Lung (tissue), 12 donors: ENCODE measurements around the gene TEAD1. TPM values are rescaled to one million over a fixed set of nuclear protein-coding genes. Genes with fewer than 3 reads are reported as not detected.

Experiments
- ATAC-seq: fragments of 200-7000 bp; cut with Tn5 transposase; one replicate; pipeline ENCODE4 v1.9.1; 2020; ENCODE audit warnings: moderate number of reproducible peaks; ENCODE audit not compliant: insufficient read depth, low FRiP score
- DNase-seq, 3 donors: peaks; one replicate each; pipeline ENCODE4 v3.0.0-alpha.2; 2013 to 2017
- H3K27ac ChIP-seq, 2 donors: one replicate each; pipeline ENCODE4 v1.5.1; 2013; ENCODE audit warnings: mild to moderate bottlenecking in 2 of 2, moderate library complexity in 2 of 2, control low read depth in 1 of 2, inconsistent platforms in 1 of 2, low read depth in 1 of 2, low read length in 1 of 2
- H3K27me3 ChIP-seq, 3 donors: one replicate each; pipeline ENCODE4 v1.5.1; 2013; ENCODE audit warnings: low read length in 2 of 3; ENCODE audit not compliant: control insufficient read depth in 3 of 3, insufficient read depth in 3 of 3
- H3K36me3 ChIP-seq, 4 donors: one replicate each; pipeline ENCODE4 v1.5.1; 2013; ENCODE audit warnings: low read length in 4 of 4, mild to moderate bottlenecking in 1 of 4, moderate library complexity in 1 of 4; ENCODE audit not compliant: control insufficient read depth in 4 of 4, insufficient read depth in 4 of 4
- H3K4me1 ChIP-seq, 5 donors: one replicate each; pipeline ENCODE4 v1.5.1; 2013; ENCODE audit warnings: low read length in 5 of 5, mild to moderate bottlenecking in 2 of 5, moderate library complexity in 1 of 5; ENCODE audit not compliant: control insufficient read depth in 5 of 5, insufficient read depth in 5 of 5
- H3K4me3 ChIP-seq: one replicate; pipeline ENCODE4 v1.5.1; 2013; ENCODE audit warnings: mild to moderate bottlenecking, control low read depth, moderate library complexity
- H3K9ac ChIP-seq, 2 donors: one replicate each; pipeline ENCODE4 v1.5.1; 2013; ENCODE audit warnings: low read length in 2 of 2, control low read depth in 1 of 2; ENCODE audit not compliant: insufficient read depth in 1 of 2
- H3K9me3 ChIP-seq, 4 donors: one replicate each; pipeline ENCODE4 v1.5.1; 2013; ENCODE audit warnings: low read length in 3 of 4, mild to moderate bottlenecking in 1 of 4, moderate library complexity in 1 of 4; ENCODE audit not compliant: control insufficient read depth in 4 of 4, insufficient read depth in 3 of 4
- CTCF ChIP-seq: IDR thresholded peaks from 2 replicates; pipeline ENCODE4 v1.5.1; 2012; ENCODE audit warnings: mild to moderate bottlenecking; ENCODE audit errors: control extremely low read depth, extremely low read depth
- WGBS, 2 donors: extraction: QIAGEN DNeasy Blood & Tissue Kit; methylation state at CpG; one replicate each; pipeline ENCODE4 v1.1.7; 2013; 5-methylcytosine and 5-hydroxymethylcytosine counted together
- polyA plus RNA-seq, 2 donors: library from polyadenylated mRNA; stranded (reverse); fragments of 200-250 nt; gene quantifications; one replicate each; pipeline ENCODE4 v1.2.1, GENCODE V29; 2013
- total RNA-seq, 2 donors: library from RNA; depleted of rRNA in 1 of 2; stranded (reverse); fragments of >200 nt in 1 of 2; gene quantifications; one replicate each; pipeline ENCODE4 v1.2.1, GENCODE V29; 2014 to 2021
- donor health status: control.
- donor health status: control.
- donor health status: Bipolar disorder and iron deficiency.
- donor health status: healthy.
- donor health status: DM: yes; HTN: yes; CAD: no.

The TEAD1 gene
- total and polyA plus RNA-seq, 4 donors: 7.7 to 141 (median 38.8) TPM

GRCh38 chr11:12949453-12949852 lies 275.2 kb downstream of the TEAD1 start:
- Histone ChIP-seq H3K36me3 (no peaks in the 10 kb centered on the region), H3K4me3 (no peak overlapping the region), H3K4me1 (no peaks in the 10 kb centered on the region), H3K27me3 (no peaks in the 10 kb centered on the region), H3K9ac (no peak overlapping the region), H3K9me3 (peaks cover 0 to 8% (median under 1%) of the 10 kb centered on the region in 4 donors), H3K27ac (no peak overlapping the region)
- DNase-seq (no peak), ATAC-seq (no peak)
- WGBS, 2 donors: 79 to 93% methylated on average over 1 of the region's 1 CpG
- TF ChIP-seq CTCF: no peak

GRCh38 chr11:12950670-12951069 lies 276.4 kb downstream of the TEAD1 start:
- no peak for DNase-seq
- no peak overlapping the region for H3K9ac ChIP-seq
- 84 to 88% methylated on average over 1 of the region's 1 CpG for WGBS, 2 donors

GRCh38 chr11:12951376-12951775 lies 277.2 kb downstream of the TEAD1 start:
- 88 to 95% methylated on average over 1 of the region's 1 CpG for WGBS, 2 donors
- no peak overlapping the region for H3K9ac ChIP-seq
- no peak for DNase-seq
- no peak for ATAC-seq
- no peaks in the 10 kb centered on the region for H3K27me3 ChIP-seq
- H3K4me1 ChIP-seq: no peaks in the 10 kb centered on the region
- no peak overlapping the region for H3K4me3 ChIP-seq
- no peak for TF ChIP-seq CTCF
- no peak overlapping the region for H3K27ac ChIP-seq
- H3K9me3 ChIP-seq: peaks cover 0 to 6% (median under 1%) of the 10 kb centered on the region in 4 donors
- H3K36me3 ChIP-seq: no peaks in the 10 kb centered on the region

More at GRCh38 chr11:12950670-12951069, 276.4 kb downstream of the TEAD1 start:
- no peak for ATAC-seq
- Histone ChIP-seq H3K27me3 (no peaks in the 10 kb centered on the region), H3K36me3 (no peaks in the 10 kb centered on the region), H3K4me1 (no peaks in the 10 kb centered on the region), H3K9me3 (peaks cover 0 to 8% (median under 1%) of the 10 kb centered on the region in 4 donors), H3K4me3 (no peak overlapping the region), H3K27ac (no peak overlapping the region)
- TF ChIP-seq CTCF: no peak

GRCh38 chr11:12952094-12952493 lies 277.9 kb downstream of the TEAD1 start:
- DNase-seq: no peak
- H3K9me3 ChIP-seq: peaks cover 0 to 3% (median under 1%) of the 10 kb centered on the region in 4 donors
- no peak for TF ChIP-seq CTCF

More at GRCh38 chr11:12952094-12952493, 277.9 kb downstream of the TEAD1 start:
- H3K27me3 ChIP-seq: no peaks in the 10 kb centered on the region
- no peak overlapping the region for H3K9ac ChIP-seq
- H3K27ac ChIP-seq: no peak overlapping the region
- no peaks in the 10 kb centered on the region for H3K4me1 ChIP-seq
- ATAC-seq: no peak
- H3K36me3 ChIP-seq: no peaks in the 10 kb centered on the region
- H3K4me3 ChIP-seq: no peak overlapping the region
